ENCODE measurements around the gene LRRC36.

GRCh38 chr16:67403976-67404555, 77.5 kb downstream of the LRRC36 start:
- no peak for TF ChIP-seq CTCF (IDR thresholded peaks at IDR 0.05 in 2 of 3, conservative IDR thresholded peaks at IDR 0.05 in 1 of 3; ENCODE audit: borderline replicate concordance in 1 of 3, insufficient read depth in 1 of 3, low read depth in 2 of 3, low read length in 2 of 3)
- TF ChIP-seq POLR2A (IDR thresholded peaks at IDR 0.05; ENCODE audit: borderline replicate concordance, extremely low read depth, insufficient read depth, insufficient read length), result no peak
- no peak for TF ChIP-seq EZH2phosphoT487 (IDR thresholded peaks at IDR 0.05; ENCODE audit: borderline replicate concordance)
- no peak for TF ChIP-seq RAD21 (IDR thresholded peaks at IDR 0.05; ENCODE audit: low read depth)
- no peak for TF ChIP-seq ZBTB33 (IDR thresholded peaks at IDR 0.05; ENCODE audit: extremely low read depth, insufficient replicate concordance, low read length)
- no peak for TF ChIP-seq CBX3 (IDR thresholded peaks at IDR 0.05; ENCODE audit: low read depth)
- no peak for TF ChIP-seq ELF1 (IDR thresholded peaks at IDR 0.05; ENCODE audit: borderline replicate concordance, low read depth)
- TF ChIP-seq EZH2 (IDR thresholded peaks at IDR 0.05), result no peak
- TF ChIP-seq MAX (IDR thresholded peaks at IDR 0.05), result no peak
- no peak for TF ChIP-seq YY1 (IDR thresholded peaks at IDR 0.05; ENCODE audit: extremely low read depth, insufficient replicate concordance, low read depth, low read length)
- no peak for TF ChIP-seq POLR2AphosphoS5 (IDR thresholded peaks at IDR 0.05; ENCODE audit: low read depth, low read length)
- no peak for TF ChIP-seq FOSL1 (IDR thresholded peaks at IDR 0.05; ENCODE audit: low read depth)
- no peak for TF ChIP-seq ATF3 (IDR thresholded peaks at IDR 0.05)
- no peak for TF ChIP-seq ZFX (IDR thresholded peaks at IDR 0.05)
